ENCODE results near the gene SNED1.

Gene SNED1

GRCh38 chr2:240997856-240998705 lies at the start of gene SNED1:
TSS of gene SNED1 (plus strand) at chr2:240998618. CDS start at chr2:240998838, 220 bp downstream.
- DNase-seq (ENCODE audit: low read depth in 3 of 3, low spot score in 1 of 3) = no peak

- DNase-seq (ENCODE audit: low read depth in 3 of 3, low spot score in 1 of 3) = no peak
Observed at GRCh38 chr2:240948905-240949790, 49.3 kb upstream of the SNED1 start.

GRCh38 chr2:240949791-240950705 lies 48.4 kb upstream of the SNED1 start:
- no peak for DNase-seq (ENCODE audit: low read depth in 3 of 3, low spot score in 1 of 3)

GRCh38 chr2:240951045-240951594 lies 47.3 kb upstream of the SNED1 start:
- no peak for DNase-seq (ENCODE audit: low read depth in 3 of 3, low spot score in 1 of 3)

GRCh38 chr2:240952496-240953246 lies 45.7 kb upstream of the SNED1 start:
- DNase-seq (ENCODE audit: low read depth in 3 of 3, low spot score in 1 of 3) = no peak

GRCh38 chr2:240953426-240954410 lies 44.7 kb upstream of the SNED1 start:
- DNase-seq (ENCODE audit: low read depth in 3 of 3, low spot score in 1 of 3) = no peak

GRCh38 chr2:240954436-240955305 lies 43.7 kb upstream of the SNED1 start:
- DNase-seq (ENCODE audit: low read depth in 3 of 3, low spot score in 1 of 3) = no peak

- no peak for DNase-seq (ENCODE audit: low read depth in 3 of 3, low spot score in 1 of 3)
Observed at GRCh38 chr2:240955306-240956170, 42.9 kb upstream of the SNED1 start.

- DNase-seq (ENCODE audit: low read depth in 3 of 3, low spot score in 1 of 3) = no peak
Observed at GRCh38 chr2:240956171-240956934, 42.1 kb upstream of the SNED1 start.

- DNase-seq (ENCODE audit: low read depth in 3 of 3, low spot score in 1 of 3) = no peak
Observed at GRCh38 chr2:240956935-240957655, 41.3 kb upstream of the SNED1 start.

- DNase-seq (ENCODE audit: low read depth in 3 of 3, low spot score in 1 of 3) = no peak
Observed at GRCh38 chr2:240957656-240958365, 40.6 kb upstream of the SNED1 start.

- DNase-seq (ENCODE audit: low read depth in 3 of 3, low spot score in 1 of 3) = no peak
Observed at GRCh38 chr2:240958366-240959213, 39.8 kb upstream of the SNED1 start.

- DNase-seq (ENCODE audit: low read depth in 3 of 3, low spot score in 1 of 3) = no peak
Observed at GRCh38 chr2:240959214-240959940, 39.0 kb upstream of the SNED1 start.

All from stimulated activated CD4-positive, alpha-beta T cell treated with anti-CD3 and anti-CD28 coated beads, TNF-alpha, amount 100 ng/mL, for 1 hour (primary cell).